ENCODE results near the gene FADS6.

The FADS6 gene

GRCh38 chr17:74865504-74866197 lies 27.8 kb downstream of the FADS6 start:
- no peak for DNase-seq

- DNase-seq, result peak; percentile 90
Observed at GRCh38 chr17:74864866-74865395, 28.5 kb downstream of the FADS6 start.

GRCh38 chr17:74864297-74864865 lies 29.1 kb downstream of the FADS6 start:
- no peak for DNase-seq

- DNase-seq, result no peak
Observed at GRCh38 chr17:74863420-74864296, 29.8 kb downstream of the FADS6 start.

DNA sequence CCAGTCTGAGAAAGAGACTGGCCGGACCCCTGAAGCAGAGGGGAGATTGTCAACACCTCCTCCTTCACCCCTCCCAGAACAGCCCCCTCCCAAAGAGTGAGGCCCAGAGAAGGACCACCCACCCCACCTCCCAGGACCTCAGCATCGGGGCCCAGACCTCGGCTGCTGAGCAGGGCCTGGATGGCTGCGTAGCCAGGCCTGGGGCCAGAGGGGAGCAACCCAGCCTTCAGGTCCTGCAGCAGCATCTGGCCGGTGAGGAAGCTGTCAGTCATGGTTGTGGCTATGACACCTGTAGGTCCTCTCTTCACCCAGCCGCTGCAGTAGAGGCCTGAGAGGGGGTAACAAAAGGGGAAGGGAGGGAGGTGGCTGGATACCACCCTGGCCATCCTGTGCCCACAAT lies 30.5 kb downstream of the FADS6 start:
- DNase-seq, result no peak

- peak; percentile 89 for DNase-seq
Observed at GRCh38 chr17:74862108-74862901, 31.1 kb downstream of the FADS6 start.

- no peak for DNase-seq
Observed at GRCh38 chr17:74861662-74862107, 31.7 kb downstream of the FADS6 start.

- no peak for DNase-seq
Observed at GRCh38 chr17:74860872-74861661, 32.4 kb downstream of the FADS6 start.

DNA sequence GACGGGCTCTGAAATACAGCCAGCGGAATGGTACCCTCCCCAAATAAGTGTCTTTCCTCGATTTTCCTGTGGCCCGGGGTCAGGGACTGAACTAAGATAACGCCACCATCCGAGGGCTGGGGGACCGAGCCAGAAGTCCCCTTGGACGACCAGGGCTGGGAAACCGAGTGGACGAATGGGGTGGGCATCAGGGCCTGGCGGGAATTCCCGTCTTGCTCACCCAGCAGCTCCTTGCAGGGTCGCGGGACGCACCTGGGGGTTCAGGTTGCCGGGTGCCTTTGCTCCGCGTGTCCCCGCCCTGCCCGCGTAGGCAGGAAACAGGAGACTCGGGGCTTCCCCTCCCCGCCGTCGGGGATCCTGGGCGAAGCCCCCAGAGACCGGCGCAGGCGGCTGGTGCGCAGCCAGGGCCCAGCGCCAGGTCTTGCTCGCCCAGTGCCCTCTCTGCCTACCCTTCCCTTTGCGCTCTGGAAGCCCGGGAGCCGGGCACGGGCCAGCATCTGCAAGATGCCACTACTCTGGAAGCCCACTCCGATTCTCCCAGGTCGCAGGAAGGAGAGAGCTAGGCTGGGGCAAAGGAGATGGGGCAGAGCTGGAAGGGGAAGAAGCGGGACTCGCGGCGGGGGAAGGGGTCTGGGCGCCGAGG lies 33.1 kb downstream of the FADS6 start:
- DNase-seq, result no peak

GRCh38 chr17:74859459-74860228 lies 33.8 kb downstream of the FADS6 start, which contains the start of gene GRIN2C:
TSS of gene GRIN2C (minus strand) at chr17:74859885. CDS start at chr17:74855092, 4,793 bp downstream.
- DNase-seq, result peak; percentile 75

DNA sequence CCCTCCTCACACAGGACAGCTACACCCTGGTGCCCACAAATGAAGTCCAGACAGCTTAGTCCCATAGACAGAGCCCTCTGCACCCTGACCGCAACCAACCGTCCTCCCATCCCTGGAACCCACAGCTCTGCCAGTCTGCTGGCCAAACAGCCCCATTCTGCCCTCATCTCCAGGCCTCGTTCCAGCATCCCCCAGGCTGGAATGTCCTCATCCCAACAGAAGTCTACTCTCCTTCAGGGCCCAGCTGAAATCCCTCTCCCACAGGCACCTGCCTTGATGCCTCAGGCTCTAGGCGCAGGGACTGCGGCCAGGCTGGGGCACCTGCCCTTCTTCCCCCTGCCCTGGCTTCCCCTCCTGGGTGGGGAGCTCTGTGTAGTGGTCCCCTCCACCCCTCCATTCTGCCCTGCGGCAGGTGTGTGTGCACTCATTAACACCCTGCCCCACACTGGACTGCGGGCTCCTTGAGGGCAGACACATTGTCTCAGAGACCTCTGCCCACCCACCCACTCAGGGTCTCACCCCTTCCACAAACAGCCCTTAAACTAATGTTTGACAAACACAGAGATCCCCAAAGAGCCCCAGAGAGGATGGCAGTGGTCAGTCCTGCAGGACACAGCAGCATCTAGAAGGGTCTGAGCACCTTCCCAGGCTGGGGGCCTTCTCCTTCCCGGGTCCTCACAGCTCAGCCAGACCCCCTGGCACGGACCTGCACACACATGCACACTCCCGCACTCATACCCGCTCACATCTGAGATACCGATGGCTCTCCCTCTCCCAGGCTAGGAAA lies 34.6 kb downstream of the FADS6 start:
- DNase-seq, result no peak

DNA sequence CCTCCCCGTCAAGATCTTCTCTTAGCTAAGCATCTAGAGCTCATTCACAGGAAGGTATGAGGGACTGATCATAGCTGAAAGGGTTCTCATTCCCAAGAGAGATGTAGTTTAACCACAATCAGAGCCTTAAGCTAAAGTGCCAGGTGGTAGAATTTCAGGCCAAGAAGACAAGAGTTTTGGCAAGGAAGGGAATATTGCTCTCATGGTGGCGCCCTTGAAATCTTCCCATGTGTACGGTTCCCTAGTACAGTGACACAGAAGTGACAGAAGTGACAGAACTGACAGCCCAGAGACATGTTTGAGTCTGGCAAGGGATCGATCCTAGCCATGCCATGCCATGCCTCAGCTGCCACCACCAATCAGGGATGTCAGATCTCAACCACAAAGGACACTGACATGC lies 36.2 kb downstream of the FADS6 start:
- no peak for DNase-seq

GRCh38 chr17:74856112-74856511 lies 37.3 kb downstream of the FADS6 start:
- no peak for DNase-seq

DNA sequence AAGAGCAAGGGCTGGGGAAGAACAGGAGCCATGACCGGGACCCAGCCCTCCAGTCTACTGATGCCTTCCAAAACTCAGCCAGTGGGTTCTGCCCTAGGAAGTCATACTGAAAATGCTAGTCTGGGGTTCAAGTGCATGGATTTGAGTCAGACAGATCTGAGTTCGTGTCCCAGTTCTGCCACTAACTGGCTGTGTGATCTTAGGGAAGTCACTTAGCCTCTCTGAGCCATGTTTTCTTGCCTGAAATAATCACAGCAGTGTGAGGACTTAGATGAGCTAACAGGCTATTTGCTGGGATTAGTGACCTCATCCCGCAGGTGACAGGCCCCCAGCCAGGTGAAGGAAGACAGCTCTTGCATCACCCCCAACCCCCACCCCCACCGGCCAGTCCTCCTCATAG lies 38.1 kb downstream of the FADS6 start:
- DNase-seq, result no peak

DNA sequence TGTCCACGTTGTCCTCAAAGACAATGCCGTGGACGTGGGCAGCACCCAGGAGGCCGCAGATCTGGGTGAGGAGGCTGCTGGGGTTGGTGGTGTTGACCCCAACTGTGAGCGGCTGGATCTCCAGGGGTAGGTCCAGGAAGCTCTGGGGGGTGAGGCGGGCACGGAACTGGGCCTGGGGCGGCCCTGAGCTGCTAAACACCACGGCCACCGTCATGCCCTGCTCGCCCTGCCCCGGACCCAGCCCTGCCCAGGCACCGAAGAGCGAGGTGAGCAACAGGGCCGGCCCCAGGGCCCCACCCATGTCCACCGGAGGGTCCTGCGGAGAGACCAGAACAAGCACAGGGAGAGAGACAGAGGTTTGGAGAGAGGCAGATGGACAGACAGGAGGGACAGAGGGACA lies 38.6 kb downstream of the FADS6 start:
- no peak for DNase-seq

- DNase-seq, result no peak
Observed at GRCh38 chr17:74853669-74854068, 39.8 kb downstream of the FADS6 start.

GRCh38 chr17:74853048-74853397 lies 40.4 kb downstream of the FADS6 start:
- no peak for DNase-seq

- peak; percentile 87 for DNase-seq
Observed at GRCh38 chr17:74852237-74853047, 41.0 kb downstream of the FADS6 start.

All from activated effector memory CD4-positive, alpha-beta T cell treated with anti-CD3 and anti-CD28 coated beads, Interleukin-2, amount 50 U/mL, for 16 hours (primary cell).